Lung (tissue), 12 donors: ENCODE results near the gene TCFL5. TPM values are rescaled to one million over a fixed set of nuclear protein-coding genes. Genes with fewer than 3 reads are reported as not detected.
A peak's percentile ranks its signal among the peaks of the same experiment; 100 is the strongest.

Source experiments
- ATAC-seq: fragments of 200-7000 bp; cut with Tn5 transposase; one replicate; pipeline ENCODE4 v1.9.1; 2020; ENCODE audit warnings: moderate number of reproducible peaks; ENCODE audit not compliant: insufficient read depth, low FRiP score
- DNase-seq, 3 donors: peaks; one replicate each; pipeline ENCODE4 v3.0.0-alpha.2; 2013 to 2017
- H3K27ac ChIP-seq, 2 donors: one replicate each; pipeline ENCODE4 v1.5.1; 2013; ENCODE audit warnings: mild to moderate bottlenecking in 2 of 2, moderate library complexity in 2 of 2, control low read depth in 1 of 2, inconsistent platforms in 1 of 2, low read depth in 1 of 2, low read length in 1 of 2
- H3K27me3 ChIP-seq, 3 donors: one replicate each; pipeline ENCODE4 v1.5.1; 2013; ENCODE audit warnings: low read length in 2 of 3; ENCODE audit not compliant: control insufficient read depth in 3 of 3, insufficient read depth in 3 of 3
- H3K36me3 ChIP-seq, 4 donors: one replicate each; pipeline ENCODE4 v1.5.1; 2013; ENCODE audit warnings: low read length in 4 of 4, mild to moderate bottlenecking in 1 of 4, moderate library complexity in 1 of 4; ENCODE audit not compliant: control insufficient read depth in 4 of 4, insufficient read depth in 4 of 4
- H3K4me1 ChIP-seq, 5 donors: one replicate each; pipeline ENCODE4 v1.5.1; 2013; ENCODE audit warnings: low read length in 5 of 5, mild to moderate bottlenecking in 2 of 5, moderate library complexity in 1 of 5; ENCODE audit not compliant: control insufficient read depth in 5 of 5, insufficient read depth in 5 of 5
- H3K4me3 ChIP-seq: one replicate; pipeline ENCODE4 v1.5.1; 2013; ENCODE audit warnings: mild to moderate bottlenecking, control low read depth, moderate library complexity
- H3K9ac ChIP-seq, 2 donors: one replicate each; pipeline ENCODE4 v1.5.1; 2013; ENCODE audit warnings: low read length in 2 of 2, control low read depth in 1 of 2; ENCODE audit not compliant: insufficient read depth in 1 of 2
- H3K9me3 ChIP-seq, 4 donors: one replicate each; pipeline ENCODE4 v1.5.1; 2013; ENCODE audit warnings: low read length in 3 of 4, mild to moderate bottlenecking in 1 of 4, moderate library complexity in 1 of 4; ENCODE audit not compliant: control insufficient read depth in 4 of 4, insufficient read depth in 3 of 4
- CTCF ChIP-seq: IDR thresholded peaks from 2 replicates; pipeline ENCODE4 v1.5.1; 2012; ENCODE audit warnings: mild to moderate bottlenecking; ENCODE audit errors: control extremely low read depth, extremely low read depth
- WGBS, 2 donors: extraction: QIAGEN DNeasy Blood & Tissue Kit; methylation state at CpG; one replicate each; pipeline ENCODE4 v1.1.7; 2013; 5-methylcytosine and 5-hydroxymethylcytosine counted together
- polyA plus RNA-seq, 2 donors: library from polyadenylated mRNA; stranded (reverse); fragments of 200-250 nt; gene quantifications; one replicate each; pipeline ENCODE4 v1.2.1, GENCODE V29; 2013
- total RNA-seq, 2 donors: library from RNA; depleted of rRNA in 1 of 2; stranded (reverse); fragments of >200 nt in 1 of 2; gene quantifications; one replicate each; pipeline ENCODE4 v1.2.1, GENCODE V29; 2014 to 2021
- donor health status: control.
- donor health status: control.
- donor health status: Bipolar disorder and iron deficiency.
- donor health status: healthy.
- donor health status: DM: yes; HTN: yes; CAD: no.

TCFL5 gene
- total and polyA plus RNA-seq, 4 donors: 3.8 to 8.6 (median 6.1) TPM

- peaks cover 0 to 25% (median 3%) of the 10 kb centered on the region in 5 donors for H3K4me1 ChIP-seq
- H3K9me3 ChIP-seq: peaks cover 0 to 7% (median 0%) of the 10 kb centered on the region in 4 donors
- no peak for TF ChIP-seq CTCF
- no peak for DNase-seq
- H3K27me3 ChIP-seq: peaks cover 0 to 12% (median 11%) of the 10 kb centered on the region in 3 donors
- H3K36me3 ChIP-seq: peaks cover 5 to 59% (median 23%) of the 10 kb centered on the region in 4 donors
- H3K4me3 ChIP-seq: no peak overlapping the region
- WGBS, 2 donors: 95 to 98% methylated on average over 21 of the region's 21 CpGs
- ATAC-seq: no peak
- H3K27ac ChIP-seq: no peak overlapping the region
- no peak overlapping the region for H3K9ac ChIP-seq
Measured at GRCh38 chr20:62811320-62811719, 50.3 kb downstream of the TCFL5 start.

- H3K27ac ChIP-seq: no peak overlapping the region
- H3K4me3 ChIP-seq: no peak overlapping the region
- H3K36me3 ChIP-seq: peaks cover 5 to 59% (median 23%) of the 10 kb centered on the region in 4 donors
- no peak overlapping the region for H3K9ac ChIP-seq
- WGBS, 2 donors: 92 to 97% methylated on average over 24 of the region's 24 CpGs
- peaks cover 0 to 4% (median 0%) of the 10 kb centered on the region in 4 donors for H3K9me3 ChIP-seq
- H3K27me3 ChIP-seq: no peaks in the 10 kb centered on the region
- ATAC-seq (no peak), DNase-seq (no peak)
- TF ChIP-seq CTCF: no peak
- peaks cover 0 to 21% (median 6%) of the 10 kb centered on the region in 5 donors for H3K4me1 ChIP-seq
Measured at GRCh38 chr20:62809530-62810428, 51.8 kb downstream of the TCFL5 start.

- ATAC-seq (peak; percentile 32), DNase-seq (peak; percentile 66 to 75 (median 74))
- no peaks in the 10 kb centered on the region for H3K27me3 ChIP-seq
- peaks cover 0 to 4% (median 0%) of the 10 kb centered on the region in 4 donors for H3K9me3 ChIP-seq
- H3K9ac ChIP-seq: no peak overlapping the region
- peaks cover 5 to 51% (median 23%) of the 10 kb centered on the region in 4 donors for H3K36me3 ChIP-seq
- H3K4me1 ChIP-seq: peaks cover 0 to 25% (median 6%) of the 10 kb centered on the region in 5 donors
- no peak overlapping the region for H3K27ac ChIP-seq
- WGBS, 2 donors: 45 to 47% methylated on average over 21 of the region's 21 CpGs
- H3K4me3 ChIP-seq: no peak overlapping the region
- peak; percentile 76 for TF ChIP-seq CTCF
Measured at GRCh38 chr20:62808211-62808865, 53.3 kb downstream of the TCFL5 start.
